ENCODE measurements around the gene HHAT.

- TF ChIP-seq CTCF (IDR thresholded peaks at IDR 0.05 in 4 of 5, conservative IDR thresholded peaks at IDR 0.05 in 1 of 5) = no peak
- TF ChIP-seq POLR2A (IDR thresholded peaks at IDR 0.05) = no peak
Measured at GRCh38 chr1:210477328-210477924, 148.7 kb downstream of the HHAT start.

Measured in gastrocnemius medialis (tissue), 4 donors.